K562 (cell line): ENCODE results near the gene USP16. TPM values are rescaled to one million over a fixed set of nuclear protein-coding genes. Genes with fewer than 3 reads are reported as not detected.

Experiments
- ATAC-seq: fragments of 200-7000 bp; cut with Tn5 transposase; 3 replicates; pipeline ENCODE4 v1.9.1; 2020; ENCODE audit warnings: moderate library complexity
- BruUV-seq: library from RNA; stranded (reverse); fragments of 400-500 nt; replicated peaks from 2 replicates; lab custom pipeline; 2021; lab: Mats Ljungman, UMichigan
- CTCF ChIA-PET: fragments of 300-600 bp; formaldehyde crosslinking; extraction: SDS; loops from one replicate; lab custom pipeline; 2021; ENCODE audit warnings: low intra/inter-chr PET ratio; lab: Yijun Ruan, JAX
- POLR2A ChIA-PET: fragments of 300-600, 350-650 bp; sonication (Branson Sonifier 250); formaldehyde crosslinking; extraction: SDS; loops from one replicate; lab custom pipeline; 2021; ENCODE audit warnings: antibody characterized with exemption, inconsistent platforms; lab: Yijun Ruan, JAX
- DNase-seq, 4 experiments: peaks; one replicate each; pipeline versions ENCODE4 v3.0.0 to v3.0.0-alpha.2; 2011 to 2018; ENCODE audit warnings: low spot score in 3 of 4, mixed read lengths in 3 of 4; ENCODE audit errors: extremely low read depth in 1 of 4
- FAIRE-seq: peaks from 2 replicates; lab custom pipeline; 2011; peaks lifted over from hg19 to GRCh38; lab: Jason Lieb, UNC
- H2AFZ ChIP-seq: 2 replicates; pipeline ENCODE4 v1.6.0; 2011; ENCODE audit warnings: low read depth, low read length, control low read depth, inconsistent platforms
- H3K27ac ChIP-seq: fragments of 200-600 bp; 3 replicates; pipeline ENCODE4 v1.8.0; 2011; ENCODE audit warnings: low read depth, mild to moderate bottlenecking, control low read depth, inconsistent platforms, low read length, moderate library complexity, mixed read lengths; ENCODE audit errors: extremely low read depth
- H3K27me3 ChIP-seq, 2 experiments: fragments of 300-600 bp in 1 of 2; 2 replicates in 1 of 2; 3 replicates in 1 of 2; pipeline versions ENCODE4 v1.6.0 to v1.8.0; 2011; ENCODE audit warnings: inconsistent platforms in 2 of 2, low read length in 2 of 2, mild to moderate bottlenecking in 1 of 2, mixed read lengths in 1 of 2, moderate library complexity in 1 of 2; ENCODE audit not compliant: control insufficient read depth in 2 of 2, insufficient read depth in 2 of 2
- H3K36me3 ChIP-seq: fragments of 300-600 bp; 3 replicates; pipeline ENCODE4 v1.8.0; 2011; ENCODE audit warnings: mild to moderate bottlenecking, low read length, inconsistent platforms; ENCODE audit not compliant: control insufficient read depth, insufficient read depth
- H3K4me1 ChIP-seq, 2 experiments: fragments of 200-600 bp in 1 of 2; replicated peaks in 1 of 2; 2 replicates in 1 of 2; 3 replicates in 1 of 2; pipeline versions ENCODE4 v1.5.1 to v1.8.0; 2011; ENCODE audit warnings: inconsistent platforms in 2 of 2, low read length in 2 of 2, mild to moderate bottlenecking in 1 of 2, mixed read lengths in 1 of 2, moderate library complexity in 1 of 2; ENCODE audit not compliant: control insufficient read depth in 2 of 2, insufficient read depth in 2 of 2
- H3K4me2 ChIP-seq: 2 replicates; pipeline ENCODE4 v1.6.1; 2011; ENCODE audit warnings: low read length, control low read depth, inconsistent platforms, mixed read lengths; ENCODE audit not compliant: insufficient read depth
- H3K4me3 ChIP-seq: fragments of 200-600 bp; sonication (generic), shearing (Covaris generic); 2 replicates; pipeline ENCODE4 v1.5.1; 2016; ENCODE audit warnings: control low read depth, inconsistent platforms
- H3K79me2 ChIP-seq: fragments of 200-600 bp; 3 replicates; pipeline ENCODE4 v1.8.0; 2011; ENCODE audit warnings: low read length, inconsistent platforms; ENCODE audit not compliant: control insufficient read depth, insufficient read depth
- H3K9ac ChIP-seq, 2 experiments: 2 replicates each; pipeline versions ENCODE4 v1.6.0 to v1.6.1; 2011; ENCODE audit warnings: low read depth in 2 of 2, low read length in 2 of 2, control low read depth in 1 of 2, inconsistent platforms in 1 of 2, mild to moderate bottlenecking in 1 of 2, mixed read lengths in 1 of 2; ENCODE audit not compliant: insufficient read depth in 1 of 2
- H3K9me1 ChIP-seq: one replicate; pipeline ENCODE4 v1.6.0; 2011; ENCODE audit warnings: inconsistent platforms, mild to moderate bottlenecking, low read length, moderate library complexity; ENCODE audit not compliant: control insufficient read depth, insufficient read depth
- H3K9me3 ChIP-seq: replicated peaks from 2 replicates; pipeline ENCODE4 v1.5.1; 2011; ENCODE audit warnings: low read depth, low read length, inconsistent platforms; ENCODE audit not compliant: control insufficient read depth, insufficient read depth
- H4K20me1 ChIP-seq: replicated peaks from 2 replicates; pipeline ENCODE4 v1.6.1; 2011; ENCODE audit warnings: low read length, inconsistent platforms, mixed read lengths; ENCODE audit not compliant: control insufficient read depth, insufficient read depth
- BHLHE40 ChIP-seq: IDR thresholded peaks from 2 replicates; pipeline ENCODE4 v1.6.1; 2011; ENCODE audit warnings: low read length, improper control_type of control experiment
- WGBS: fragments of 100-300 bp; shearing (Covaris generic); methylation state at CpG from one replicate; pipeline ENCODE4 v1.1.6; 2016; ENCODE audit warnings: low coverage, mixed read lengths; ENCODE audit not compliant: insufficient coverage; ENCODE audit errors: missing lambda C conversion rate; 5-methylcytosine and 5-hydroxymethylcytosine counted together
- in situ Hi-C: fragments of 300-500 bp; cut with MboI; formaldehyde crosslinking; loops from 4 replicates; pipeline ENCODE4 v1.15.0; 2018; ENCODE audit warnings: inconsistent platforms, mixed read lengths
- intact Hi-C: fragments of 100-400 bp; cut with micrococcal nuclease; formaldehyde crosslinking; loops from 2 replicates; pipeline ENCODE4 v1.14.2; 2022
- polyA plus RNA-seq, 8 experiments: library from polyadenylated mRNA; depleted of rRNA in 4 of 8; stranded (reverse) in 5 of 8; unstranded in 3 of 8; fragments of >200 nt; fragmentation: Nextera tagmentation in 2 of 8; fragmentation: Illumina TruSeq in 1 of 8; extraction: Ambion mirVana in 2 of 8; extraction: Trizol in 1 of 8; gene quantifications; 2 replicates each; pipeline versions ENCODE4 v1.2.1 to v1.2.3, GENCODE V29; 2011 to 2014; ENCODE audit warnings: inconsistent platforms in 1 of 8, missing spikeins in 1 of 8
- total RNA-seq, 7 experiments: library from RNA; depleted of rRNA in 6 of 7; stranded (reverse); fragments of >200 nt in 6 of 7; fragmentation: Illumina TruSeq in 2 of 7; extraction: Trizol in 2 of 7; gene quantifications; 2 replicates each; pipeline versions ENCODE4 v1.2.1 to v1.2.3, GENCODE V29; 2011 to 2021; ENCODE audit warnings: low replicate concordance in 1 of 7
- TF ChIP-seq, protein P1 (sequence below): fragments of 450-650 bp; formaldehyde crosslinking; conservative IDR thresholded peaks from 2 replicates; pipeline ENCODE4 v1.4.0; 2022; ENCODE audit warnings: mild to moderate bottlenecking, missing genetic modification characterization
- TF ChIP-seq, protein P2 (sequence below), 2 experiments: fragments of 450-650 bp; IDR thresholded peaks; 2 replicates each; pipeline ENCODE4 v1.6.1; 2016; ENCODE audit warnings: mild to moderate bottlenecking in 2 of 2, borderline replicate concordance in 1 of 2, low read depth in 1 of 2, moderate library complexity in 1 of 2
- TF ChIP-seq, protein P3 (sequence below), 2 experiments: IDR thresholded peaks in 1 of 2; conservative IDR thresholded peaks in 1 of 2; 2 replicates each; pipeline ENCODE4 v1.6.1; 2016; ENCODE audit warnings: low read depth in 2 of 2, mild to moderate bottlenecking in 1 of 2, missing compliant biosample characterization in 1 of 2, missing genetic modification characterization in 1 of 2, moderate library complexity in 1 of 2

USP16 gene
- total and polyA plus RNA-seq, 9 of the 15 experiments (the other 6 are each of a cell fraction or from before 2014, with no cell fraction given), result 38.4 to 90.9 (median 62.8) TPM

DNA sequence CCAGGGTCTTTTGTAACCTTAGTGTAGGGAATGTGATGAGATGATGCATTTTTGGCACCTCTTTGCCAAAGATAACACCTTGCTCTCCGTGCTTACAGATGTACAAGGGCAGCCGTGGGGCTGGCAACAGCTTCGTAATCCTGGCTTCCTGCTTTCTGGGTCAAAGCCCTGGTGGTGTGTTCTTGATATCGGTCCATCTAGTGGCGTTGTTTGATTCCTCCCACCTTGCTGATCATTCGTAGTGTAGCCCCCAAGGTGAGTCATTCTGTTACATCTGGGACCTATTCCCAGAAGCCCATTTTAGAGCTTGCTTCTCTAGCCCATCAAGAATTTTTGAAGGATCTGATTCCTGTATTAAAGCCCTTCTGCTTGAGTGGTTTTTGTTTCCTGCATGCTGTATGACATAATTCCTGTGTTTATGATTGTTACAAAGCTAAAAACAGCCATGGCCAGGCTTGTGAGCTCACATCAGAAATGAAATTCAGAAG lies 56.0 kb downstream of the USP16 start:
- no peak overlapping the region for H3K9ac ChIP-seq
- 25% methylated on average over 6 of the region's 6 CpGs for WGBS
- no peak overlapping the region for H3K4me2 ChIP-seq
- 0 out of 2 replicates have a peak overlapping the region, but pooled peaks have one; percentile 36 for H2AFZ ChIP-seq
- FAIRE-seq (no peak), DNase-seq (no peak), ATAC-seq (no peak; the same call in 2 of the 3 replicates)
- TF ChIP-seq, protein P1, sequence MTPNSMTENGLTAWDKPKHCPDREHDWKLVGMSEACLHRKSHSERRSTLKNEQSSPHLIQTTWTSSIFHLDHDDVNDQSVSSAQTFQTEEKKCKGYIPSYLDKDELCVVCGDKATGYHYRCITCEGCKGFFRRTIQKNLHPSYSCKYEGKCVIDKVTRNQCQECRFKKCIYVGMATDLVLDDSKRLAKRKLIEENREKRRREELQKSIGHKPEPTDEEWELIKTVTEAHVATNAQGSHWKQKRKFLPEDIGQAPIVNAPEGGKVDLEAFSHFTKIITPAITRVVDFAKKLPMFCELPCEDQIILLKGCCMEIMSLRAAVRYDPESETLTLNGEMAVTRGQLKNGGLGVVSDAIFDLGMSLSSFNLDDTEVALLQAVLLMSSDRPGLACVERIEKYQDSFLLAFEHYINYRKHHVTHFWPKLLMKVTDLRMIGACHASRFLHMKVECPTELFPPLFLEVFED, result no peak
- no peak for TF ChIP-seq BHLHE40
- TF ChIP-seq, protein P2, sequence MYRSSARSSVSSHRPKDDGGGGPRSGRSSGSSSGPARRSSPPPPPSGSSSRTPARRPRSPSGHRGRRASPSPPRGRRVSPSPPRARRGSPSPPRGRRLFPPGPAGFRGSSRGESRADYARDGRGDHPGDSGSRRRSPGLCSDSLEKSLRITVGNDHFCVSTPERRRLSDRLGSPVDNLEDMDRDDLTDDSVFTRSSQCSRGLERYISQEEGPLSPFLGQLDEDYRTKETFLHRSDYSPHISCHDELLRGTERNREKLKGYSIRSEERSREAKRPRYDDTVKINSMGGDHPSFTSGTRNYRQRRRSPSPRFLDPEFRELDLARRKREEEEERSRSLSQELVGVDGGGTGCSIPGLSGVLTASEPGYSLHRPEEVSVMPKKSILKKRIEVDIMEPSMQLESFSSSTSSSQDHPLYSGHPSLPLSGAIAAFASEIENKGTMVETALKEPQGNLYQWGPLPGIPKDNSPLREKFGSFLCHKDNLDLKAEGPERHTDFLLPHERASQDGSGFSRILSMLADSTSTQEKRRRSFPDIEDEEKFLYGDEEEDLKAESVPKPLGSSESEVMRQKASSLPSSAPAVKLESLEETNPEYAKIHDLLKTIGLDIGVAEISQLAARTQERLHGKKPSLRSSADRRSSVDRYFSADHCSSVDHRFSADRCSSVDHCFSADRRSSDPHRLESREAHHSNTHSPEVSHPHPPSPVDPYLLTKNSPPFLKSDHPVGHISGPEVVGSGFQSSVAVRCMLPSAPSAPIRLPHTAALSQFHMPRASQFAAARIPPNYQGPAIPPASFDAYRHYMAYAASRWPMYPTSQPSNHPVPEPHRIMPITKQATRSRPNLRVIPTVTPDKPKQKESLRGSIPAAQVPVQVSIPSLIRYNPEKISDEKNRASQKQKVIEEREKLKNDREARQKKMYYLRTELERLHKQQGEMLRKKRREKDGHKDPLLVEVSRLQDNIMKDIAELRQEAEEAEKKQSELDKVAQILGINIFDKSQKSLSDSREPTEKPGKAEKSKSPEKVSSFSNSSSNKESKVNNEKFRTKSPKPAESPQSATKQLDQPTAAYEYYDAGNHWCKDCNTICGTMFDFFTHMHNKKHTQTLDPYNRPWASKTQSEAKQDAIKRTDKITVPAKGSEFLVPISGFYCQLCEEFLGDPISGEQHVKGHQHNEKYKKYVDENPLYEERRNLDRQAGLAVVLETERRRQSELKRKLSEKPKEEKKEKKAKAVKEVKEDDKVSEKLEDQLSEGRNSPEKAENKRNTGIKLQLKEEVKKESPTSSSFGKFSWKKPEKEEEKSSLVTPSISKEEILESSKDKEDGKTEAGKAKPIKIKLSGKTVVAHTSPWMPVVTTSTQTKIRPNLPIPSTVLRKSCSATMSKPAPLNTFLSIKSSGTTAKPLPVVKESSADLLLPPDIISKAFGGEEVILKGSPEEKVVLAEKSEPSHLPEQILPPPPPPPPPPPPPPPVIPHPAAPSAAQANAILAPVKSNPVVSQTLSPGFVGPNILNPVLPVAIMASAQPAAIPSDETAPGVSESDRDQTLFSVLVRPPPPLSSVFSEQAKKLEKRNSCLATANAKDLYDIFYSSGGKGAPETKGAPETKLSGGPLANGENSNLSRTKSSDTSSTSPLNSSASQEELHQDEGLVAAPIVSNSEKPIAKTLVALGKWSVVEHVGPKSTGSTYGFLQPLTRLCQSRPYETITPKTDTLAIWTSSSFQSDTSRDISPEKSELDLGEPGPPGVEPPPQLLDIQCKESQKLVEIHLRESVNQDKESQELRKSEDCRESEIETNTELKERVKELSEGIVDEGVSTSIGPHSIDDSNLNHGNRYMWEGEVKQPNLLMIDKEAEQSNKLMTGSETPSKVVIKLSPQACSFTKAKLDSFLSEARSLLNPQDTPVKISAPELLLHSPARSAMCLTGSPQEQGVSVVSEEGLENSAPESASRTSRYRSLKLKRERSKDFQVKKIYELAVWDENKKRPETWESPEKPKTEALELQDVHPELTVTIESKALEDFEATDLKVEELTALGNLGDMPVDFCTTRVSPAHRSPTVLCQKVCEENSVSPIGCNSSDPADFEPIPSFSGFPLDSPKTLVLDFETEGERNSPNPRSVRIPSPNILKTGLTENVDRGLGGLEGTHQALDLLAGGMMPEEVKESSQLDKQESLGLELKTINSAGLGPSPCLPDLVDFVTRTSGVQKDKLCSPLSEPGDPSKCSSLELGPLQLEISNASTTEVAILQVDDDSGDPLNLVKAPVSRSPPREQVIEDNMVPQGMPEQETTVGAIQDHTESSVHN (IDR thresholded peaks at IDR 0.05; ENCODE audit: borderline replicate concordance in 1 of 2, low read depth in 1 of 2), result no peak
- TF ChIP-seq, protein P3, sequence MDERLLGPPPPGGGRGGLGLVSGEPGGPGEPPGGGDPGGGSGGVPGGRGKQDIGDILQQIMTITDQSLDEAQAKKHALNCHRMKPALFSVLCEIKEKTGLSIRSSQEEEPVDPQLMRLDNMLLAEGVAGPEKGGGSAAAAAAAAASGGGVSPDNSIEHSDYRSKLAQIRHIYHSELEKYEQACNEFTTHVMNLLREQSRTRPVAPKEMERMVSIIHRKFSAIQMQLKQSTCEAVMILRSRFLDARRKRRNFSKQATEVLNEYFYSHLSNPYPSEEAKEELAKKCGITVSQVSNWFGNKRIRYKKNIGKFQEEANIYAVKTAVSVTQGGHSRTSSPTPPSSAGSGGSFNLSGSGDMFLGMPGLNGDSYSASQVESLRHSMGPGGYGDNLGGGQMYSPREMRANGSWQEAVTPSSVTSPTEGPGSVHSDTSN (CRISPR knock-in tag; IDR thresholded peaks at IDR 0.05; ENCODE audit: low read depth), result no peak
- TF ChIP-seq, protein P3 (tag; conservative IDR thresholded peaks at IDR 0.05; ENCODE audit: low read depth), result no peak
- no peaks in the 10 kb centered on the region for H3K9me1 ChIP-seq
- H3K9me3 ChIP-seq, result no peaks in the 10 kb centered on the region; the same call in 1 of the 2 replicates
- H3K27ac ChIP-seq, result no peak overlapping the region
- ChIA-PET CTCF (interaction anchor here (0.6 kb wide), 1 partner anchor 1791 kb away, joined by 4 read pairs; no protein-coding TSS in a partner anchor), POLR2A (interaction anchor here (0.8 kb wide), 1 partner anchor 22 kb away, joined by 3 read pairs; no protein-coding TSS in a partner anchor)
- no peaks in the 10 kb centered on the region for H4K20me1 ChIP-seq
- intact Hi-C loops, result no loop called here
- in situ Hi-C loops, result no loop called here
- no peak overlapping the region for H3K4me3 ChIP-seq
- H3K36me3 ChIP-seq, result no peaks in the 10 kb centered on the region
- BruUV-seq, result no TSS peak
- peaks cover 4% of the 10 kb centered on the region in 2 experiments; a peak in 4 of 5 replicates for H3K27me3 ChIP-seq
- H3K79me2 ChIP-seq, result no peaks in the 10 kb centered on the region
- peaks cover 0 to 4% of the 10 kb centered on the region in 2 experiments; a peak in 3 of 5 replicates for H3K4me1 ChIP-seq
